Measurements from ENCODE around the gene RALGAPA1. TPM values are rescaled to one million over a fixed set of nuclear protein-coding genes. Genes with fewer than 3 reads are reported as not detected.
A peak's percentile ranks its signal among the peaks of the same experiment; 100 is the strongest.

RALGAPA1 gene
- total and polyA plus RNA-seq, 4 donors: 4.6 to 38.7 (median 13.4) TPM

- 97% methylated on average over 4 of the region's 4 CpGs for WGBS
- TF ChIP-seq FOXA2 (IDR thresholded peaks at IDR 0.05): no peak
- no peak for TF ChIP-seq JUND (IDR thresholded peaks at IDR 0.05)
- no peak for TF ChIP-seq TAF1 (conservative IDR thresholded peaks at IDR 0.05)
- TF ChIP-seq MAX (IDR thresholded peaks at IDR 0.05): no peak
- TF ChIP-seq CTCF (IDR thresholded peaks at IDR 0.05; ENCODE audit: low read depth, low read length, missing input control): no peak
- no peak for TF ChIP-seq RAD21 (IDR thresholded peaks at IDR 0.05)
- TF ChIP-seq NR2F2 (IDR thresholded peaks at IDR 0.05): no peak
- TF ChIP-seq FOXA1 (IDR thresholded peaks at IDR 0.05): no peak
- no peak for TF ChIP-seq SP1 (IDR thresholded peaks at IDR 0.05)
- TF ChIP-seq HNF4G (IDR thresholded peaks at IDR 0.05): no peak
- TF ChIP-seq YY1 (IDR thresholded peaks at IDR 0.05): no peak
- no peak for TF ChIP-seq ATF3 (IDR thresholded peaks at IDR 0.05)
- TF ChIP-seq RXRA (IDR thresholded peaks at IDR 0.05): no peak
- TF ChIP-seq REST (IDR thresholded peaks at IDR 0.05): no peak
- TF ChIP-seq GABPA (IDR thresholded peaks at IDR 0.05 in 1 of 2, conservative IDR thresholded peaks at IDR 0.05 in 1 of 2): no peak
- no peak for TF ChIP-seq HNF4A (conservative IDR thresholded peaks at IDR 0.05)
- Histone ChIP-seq H3K27ac (ENCODE audit: low read depth in 1 of 2, low read length in 2 of 2) (no peak overlapping the region), H3K9me3 (ENCODE audit: control insufficient read depth in 4 of 4, low read length in 3 of 4) (no peaks in the 10 kb centered on the region), H3K4me1 (ENCODE audit: control insufficient read depth in 4 of 4, insufficient read depth in 4 of 4, low read length in 3 of 4) (no peaks in the 10 kb centered on the region), H3K9ac (ENCODE audit: low read depth in 1 of 2, low read length in 2 of 2) (no peak overlapping the region), H3K27me3 (ENCODE audit: control insufficient read depth in 4 of 4, insufficient read depth in 4 of 4, low read length in 3 of 4) (no peaks in the 10 kb centered on the region), H3K4me3 (ENCODE audit: low read depth in 1 of 3, low read length in 3 of 3) (no peak overlapping the region), H3K36me3 (ENCODE audit: control insufficient read depth in 4 of 4, insufficient read depth in 3 of 4, low read depth in 1 of 4, low read length in 3 of 4) (peaks cover 0 to 6% (median 2%) of the 10 kb centered on the region in 4 donors)
- no peak for DNase-seq (ENCODE audit: low spot score)
Measured at GRCh38 chr14:35701531-35701930, 107.6 kb downstream of the RALGAPA1 start.

- no peak overlapping the region for H3K4me3 ChIP-seq (ENCODE audit: low read depth in 1 of 3, low read length in 3 of 3)
- no peak overlapping the region for H3K27ac ChIP-seq (ENCODE audit: low read depth in 1 of 2, low read length in 2 of 2)
- no peaks in the 10 kb centered on the region for H3K9me3 ChIP-seq (ENCODE audit: control insufficient read depth in 4 of 4, low read length in 3 of 4)
- DNase-seq (ENCODE audit: low spot score): no peak
- no peaks in the 10 kb centered on the region for H3K36me3 ChIP-seq (ENCODE audit: control insufficient read depth in 4 of 4, insufficient read depth in 3 of 4, low read depth in 1 of 4, low read length in 3 of 4)
- no peaks in the 10 kb centered on the region for H3K27me3 ChIP-seq (ENCODE audit: control insufficient read depth in 4 of 4, insufficient read depth in 4 of 4, low read length in 3 of 4)
- TF ChIP-seq ATF3 (IDR thresholded peaks at IDR 0.05) (no peak), HNF4A (conservative IDR thresholded peaks at IDR 0.05) (peak; percentile 11 to 15)
- no peak overlapping the region for H3K9ac ChIP-seq (ENCODE audit: low read depth in 1 of 2, low read length in 2 of 2)
- H3K4me1 ChIP-seq (ENCODE audit: control insufficient read depth in 4 of 4, insufficient read depth in 4 of 4, low read length in 3 of 4): peaks cover 0 to 2% (median 0%) of the 10 kb centered on the region in 4 donors
- 95% methylated on average over 5 of the region's 5 CpGs for WGBS
Measured at GRCh38 chr14:35699791-35700444, 109.2 kb downstream of the RALGAPA1 start.
